GM13976 (cell line): Measurements from ENCODE around the gene ATP5F1C.

Experiments used
- DNase-seq: peaks from one replicate; pipeline ENCODE4 v3.0.0; 2012; ENCODE audit warnings: low spot score
- CTCF ChIP-seq: IDR thresholded peaks from 2 replicates; pipeline ENCODE4 v1.5.1; 2012; ENCODE audit warnings: borderline replicate concordance, mild to moderate bottlenecking; ENCODE audit not compliant: insufficient read depth; ENCODE audit errors: extremely low read depth, missing control alignments, control extremely low read depth
- in situ Hi-C: fragments of 300-500 bp; cut with MboI; formaldehyde crosslinking; loops from one replicate; pipeline ENCODE4 v1.12.0; 2022; ENCODE audit warnings: low sequenced_read_pairs, mixed read lengths, inconsistent platforms; ENCODE audit not compliant: unreplicated experiment

ATP5F1C gene

GRCh38 chr10:7794251-7795026 lies 6.5 kb downstream of the ATP5F1C start:
- no peak for DNase-seq
- in situ Hi-C loops: no loop called here

DNA sequence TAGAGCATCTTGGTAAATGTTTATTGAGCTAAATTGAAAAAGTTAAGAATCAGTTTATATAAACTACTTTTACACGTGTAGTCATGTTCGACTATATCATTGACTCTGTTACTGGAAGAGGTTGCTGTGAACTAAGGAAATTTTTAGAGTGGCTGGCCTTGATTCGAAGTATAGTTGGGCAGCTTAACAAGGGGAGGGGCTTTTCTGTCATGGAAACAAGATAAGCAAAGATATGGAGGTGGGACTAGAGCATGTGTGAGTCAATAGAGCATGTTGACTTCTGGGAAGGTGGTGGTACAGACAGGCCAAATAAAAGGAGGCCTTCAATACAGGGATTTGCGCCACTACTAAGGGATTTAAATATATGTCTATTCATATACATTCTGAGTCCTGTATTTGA lies 7.6 kb downstream of the ATP5F1C start:
- no peak for DNase-seq
- in situ Hi-C loops: no loop called here
- TF ChIP-seq CTCF: no peak

More at GRCh38 chr10:7794251-7795026, 6.5 kb downstream of the ATP5F1C start:
- TF ChIP-seq CTCF: no peak

- in situ Hi-C loops: no loop called here
- no peak for DNase-seq
- TF ChIP-seq CTCF: no peak
Observed at GRCh38 chr10:7797582-7797981, 9.6 kb downstream of the ATP5F1C start.

- in situ Hi-C loops: no loop called here
- DNase-seq: no peak
- no peak for TF ChIP-seq CTCF
Observed at GRCh38 chr10:7802606-7803005, 14.6 kb downstream of the ATP5F1C start.

GRCh38 chr10:7804216-7804615 lies 16.2 kb downstream of the ATP5F1C start:
- DNase-seq: no peak
- in situ Hi-C loops: no loop called here
- TF ChIP-seq CTCF: no peak

DNA sequence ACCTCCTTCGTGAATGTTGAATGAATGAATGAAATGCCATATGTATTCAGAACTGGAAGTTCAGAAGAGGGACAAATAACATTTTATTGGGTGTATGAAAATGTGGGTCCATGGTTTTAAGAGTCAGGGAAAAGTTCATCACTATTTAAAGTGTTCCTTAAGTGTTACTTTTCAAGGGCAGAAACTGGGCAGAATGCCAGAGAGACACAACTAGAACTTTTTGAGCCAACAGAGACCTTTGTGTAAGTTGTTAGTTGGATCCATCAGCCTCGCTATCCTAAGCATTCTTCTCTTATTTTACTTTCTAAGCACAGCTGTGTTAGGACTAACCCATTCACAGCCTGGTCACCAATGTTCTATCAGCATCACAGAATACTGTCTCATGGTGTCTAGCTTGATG lies 16.8 kb downstream of the ATP5F1C start:
- no peak for DNase-seq
- no peak for TF ChIP-seq CTCF
- in situ Hi-C loops: no loop called here
